Gastroesophageal sphincter (tissue), 4 donors: ENCODE results near the gene CD2. TPM values are rescaled to one million over a fixed set of nuclear protein-coding genes. Genes with fewer than 3 reads are reported as not detected.

Source experiments
- ATAC-seq: fragments of 150-250 bp; one replicate; pipeline ENCODE4 v1.9.1; 2016; ENCODE audit warnings: mild to moderate bottlenecking, moderate library complexity
- H3K27ac ChIP-seq, 4 donors: fragments of 200-600 bp; sonication (generic) in 3 of 4; 1 replicate in 3 of 4; 2 replicates in 1 of 4; pipeline ENCODE4 v1.5.1; 2016 to 2019
- H3K27me3 ChIP-seq: fragments of 200-600 bp; sonication (generic); one replicate; pipeline ENCODE4 v1.5.1; 2019
- H3K36me3 ChIP-seq, 2 donors: fragments of 200-600 bp; sonication (generic); one replicate each; pipeline ENCODE4 v1.5.1; 2019; ENCODE audit warnings: control low read depth in 1 of 2
- H3K4me1 ChIP-seq, 3 donors: fragments of 200-600 bp; sonication (generic); 1 replicate in 2 of 3; 2 replicates in 1 of 3; pipeline ENCODE4 v1.5.1; 2016 to 2019; ENCODE audit warnings: control low read depth in 2 of 3
- H3K4me3 ChIP-seq, 2 donors: fragments of 200-600 bp; sonication (generic); one replicate each; pipeline ENCODE4 v1.5.1; 2019; ENCODE audit warnings: mild to moderate bottlenecking in 1 of 2, moderate library complexity in 1 of 2
- H3K9me3 ChIP-seq, 3 donors: fragments of 200-600 bp; sonication (generic); one replicate each; pipeline ENCODE4 v1.5.1; 2017 to 2019; ENCODE audit warnings: control low read depth in 2 of 3
- EP300 ChIP-seq: sonication (generic); formaldehyde crosslinking; IDR thresholded peaks from one replicate; pipeline ENCODE4 v1.6.1; 2017; ENCODE audit warnings: antibody characterized with exemption, mild to moderate bottlenecking
- POLR2A ChIP-seq, 2 donors: fragments of 450-650 bp; IDR thresholded peaks; one replicate each; pipeline ENCODE4 v1.6.1; 2017; ENCODE audit warnings: antibody characterized with exemption in 2 of 2, mild to moderate bottlenecking in 2 of 2, moderate library complexity in 1 of 2
- POLR2AphosphoS5 ChIP-seq: sonication (generic); formaldehyde crosslinking; IDR thresholded peaks from one replicate; pipeline ENCODE4 v1.6.1; 2017; ENCODE audit warnings: antibody characterized with exemption
- WGBS, 2 donors: methylation state at CpG; one replicate each; pipeline ENCODE4 v1.1.5; 2018; ENCODE audit warnings: low coverage in 1 of 2; 5-methylcytosine and 5-hydroxymethylcytosine counted together
- total RNA-seq, 4 donors: library from RNA; depleted of rRNA; stranded (reverse); fragments of >200 nt; gene quantifications; one replicate each; pipeline ENCODE4 v1.1.0, GENCODE V29; 2016
- TF ChIP-seq, protein P1 (sequence below), 4 experiments: fragments of 200-600 bp in 2 of 4; fragments of 450-650 bp in 2 of 4; sonication (generic) in 1 of 4; IDR thresholded peaks; one replicate each; pipeline ENCODE4 v1.5.1; 2017 to 2019; ENCODE audit warnings: antibody characterized with exemption in 4 of 4, mild to moderate bottlenecking in 2 of 4, moderate library complexity in 2 of 4

Gene CD2
- total RNA-seq, 4 donors from 2014 or later, result 1.1 to 1.8 (median 1.2) TPM; not detected in 1

DNA sequence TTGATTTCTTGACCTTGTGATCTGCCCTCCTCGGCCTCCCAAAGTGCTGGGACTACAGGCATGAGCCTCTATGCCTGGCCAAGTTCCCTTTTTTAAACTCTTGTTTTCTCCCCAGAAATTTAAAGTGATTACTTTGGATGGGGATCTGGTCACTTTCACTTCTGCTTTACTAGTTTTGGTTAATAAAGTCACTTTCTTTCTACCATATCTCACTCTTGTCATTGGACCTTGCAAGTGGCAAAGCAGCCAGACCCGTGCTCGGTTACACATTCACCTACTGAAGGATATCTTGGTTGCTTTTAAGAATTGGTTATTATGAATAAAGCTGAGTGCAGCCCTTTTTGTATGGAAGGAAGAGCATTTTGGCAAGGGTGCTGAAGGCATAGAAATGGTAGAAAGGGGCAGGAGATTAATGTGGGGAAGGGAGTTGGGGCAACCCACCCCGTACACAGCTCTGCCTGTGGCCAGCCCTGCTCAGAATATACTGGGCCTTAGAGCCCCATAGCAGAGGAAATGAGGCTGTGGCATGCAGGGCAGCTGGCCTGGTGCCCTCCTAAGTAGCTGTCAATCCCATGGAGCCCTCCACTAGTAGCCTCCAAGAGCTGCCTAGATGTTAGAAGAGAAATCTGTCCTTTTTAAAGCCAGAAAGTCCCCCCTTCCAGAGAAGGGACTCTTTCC is 40.7 kb downstream of the CD2 start:
- Histone ChIP-seq H3K27me3 (peaks cover 30% of the 10 kb centered on the region), H3K9me3 (no peaks in the 10 kb centered on the region), H3K27ac (no peak overlapping the region), H3K4me3 (no peak overlapping the region), H3K4me1 (no peaks in the 10 kb centered on the region), H3K36me3 (no peaks in the 10 kb centered on the region)
- TF ChIP-seq POLR2AphosphoS5 (no peak), EP300 (no peak), POLR2A (IDR thresholded peaks at IDR 0.05) (no peak)
- TF ChIP-seq, protein P1, sequence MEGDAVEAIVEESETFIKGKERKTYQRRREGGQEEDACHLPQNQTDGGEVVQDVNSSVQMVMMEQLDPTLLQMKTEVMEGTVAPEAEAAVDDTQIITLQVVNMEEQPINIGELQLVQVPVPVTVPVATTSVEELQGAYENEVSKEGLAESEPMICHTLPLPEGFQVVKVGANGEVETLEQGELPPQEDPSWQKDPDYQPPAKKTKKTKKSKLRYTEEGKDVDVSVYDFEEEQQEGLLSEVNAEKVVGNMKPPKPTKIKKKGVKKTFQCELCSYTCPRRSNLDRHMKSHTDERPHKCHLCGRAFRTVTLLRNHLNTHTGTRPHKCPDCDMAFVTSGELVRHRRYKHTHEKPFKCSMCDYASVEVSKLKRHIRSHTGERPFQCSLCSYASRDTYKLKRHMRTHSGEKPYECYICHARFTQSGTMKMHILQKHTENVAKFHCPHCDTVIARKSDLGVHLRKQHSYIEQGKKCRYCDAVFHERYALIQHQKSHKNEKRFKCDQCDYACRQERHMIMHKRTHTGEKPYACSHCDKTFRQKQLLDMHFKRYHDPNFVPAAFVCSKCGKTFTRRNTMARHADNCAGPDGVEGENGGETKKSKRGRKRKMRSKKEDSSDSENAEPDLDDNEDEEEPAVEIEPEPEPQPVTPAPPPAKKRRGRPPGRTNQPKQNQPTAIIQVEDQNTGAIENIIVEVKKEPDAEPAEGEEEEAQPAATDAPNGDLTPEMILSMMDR (IDR thresholded peaks at IDR 0.05), result no peak
- ATAC-seq, result no peak
- 71 to 92% methylated on average over 2 of the region's 4 CpGs for WGBS, 2 donors

DNA sequence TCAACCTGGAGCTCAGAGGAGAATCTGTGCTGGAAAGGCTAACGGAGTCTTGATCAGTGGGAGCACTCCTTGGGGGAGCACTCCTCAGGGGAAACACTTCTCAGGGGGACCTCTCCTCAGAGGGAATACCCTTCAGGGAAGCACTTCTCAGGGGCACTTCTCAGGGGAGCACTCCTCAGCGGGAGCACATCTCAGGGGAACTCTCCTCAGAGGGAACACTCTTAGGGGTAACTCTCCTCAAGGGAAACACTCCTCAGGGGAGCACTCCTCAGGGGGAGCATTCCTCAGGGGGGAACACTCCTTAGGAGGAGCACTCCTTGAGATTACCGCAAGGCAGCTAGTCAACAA is 41.2 kb downstream of the CD2 start:
- H3K36me3 ChIP-seq, result no peaks in the 10 kb centered on the region
- H3K4me1 ChIP-seq, result no peaks in the 10 kb centered on the region
- TF ChIP-seq, protein P1 (IDR thresholded peaks at IDR 0.05), result no peak
- TF ChIP-seq POLR2AphosphoS5 (no peak), POLR2A (IDR thresholded peaks at IDR 0.05) (no peak), EP300 (no peak)
- no peak for ATAC-seq
- 100% methylated on average over 1 of the region's 3 CpGs; no CpG with 5 or more reads in 1 of the 2 donors for WGBS, 2 donors
- H3K27ac ChIP-seq, result no peak overlapping the region
- H3K27me3 ChIP-seq, result peaks cover 30% of the 10 kb centered on the region
- H3K4me3 ChIP-seq, result no peak overlapping the region
- H3K9me3 ChIP-seq, result no peaks in the 10 kb centered on the region

- TF ChIP-seq POLR2AphosphoS5, result no peak
- TF ChIP-seq, protein P1 (IDR thresholded peaks at IDR 0.05), result no peak
- no peak for TF ChIP-seq EP300
- TF ChIP-seq POLR2A (IDR thresholded peaks at IDR 0.05), result no peak
- no peaks in the 10 kb centered on the region for H3K27me3 ChIP-seq
- 69% methylated on average over 2 of the region's 2 CpGs; no CpG with 5 or more reads in 1 of the 2 donors for WGBS, 2 donors
- H3K27ac ChIP-seq, result no peak overlapping the region
- no peaks in the 10 kb centered on the region for H3K36me3 ChIP-seq
- no peak for ATAC-seq
- H3K9me3 ChIP-seq, result no peaks in the 10 kb centered on the region
- no peak overlapping the region for H3K4me3 ChIP-seq
- no peaks in the 10 kb centered on the region for H3K4me1 ChIP-seq
These were observed 50.5 kb downstream of the CD2 start for GRCh38 chr1:116804736-116805135.

GRCh38 chr1:116805398-116805797 is 51.2 kb downstream of the CD2 start:
- WGBS, 2 donors, result 70 to 71% methylated on average over 2 of the region's 2 CpGs
- no peak overlapping the region for H3K4me3 ChIP-seq
- no peaks in the 10 kb centered on the region for H3K27me3 ChIP-seq
- no peak for ATAC-seq
- no peaks in the 10 kb centered on the region for H3K36me3 ChIP-seq
- TF ChIP-seq POLR2AphosphoS5 (no peak), POLR2A (IDR thresholded peaks at IDR 0.05) (no peak)
- TF ChIP-seq, protein P1 (IDR thresholded peaks at IDR 0.05), result no peak
- no peak overlapping the region for H3K27ac ChIP-seq
- H3K4me1 ChIP-seq, result no peaks in the 10 kb centered on the region
- H3K9me3 ChIP-seq, result no peaks in the 10 kb centered on the region

- Histone ChIP-seq H3K27ac (no peak overlapping the region), H3K27me3 (no peaks in the 10 kb centered on the region), H3K4me1 (no peaks in the 10 kb centered on the region), H3K4me3 (no peak overlapping the region), H3K36me3 (no peaks in the 10 kb centered on the region), H3K9me3 (no peaks in the 10 kb centered on the region)
- TF ChIP-seq EP300 (no peak), POLR2AphosphoS5 (no peak), POLR2A (IDR thresholded peaks at IDR 0.05) (no peak)
- TF ChIP-seq, protein P1 (IDR thresholded peaks at IDR 0.05), result no peak
- no peak for ATAC-seq
- 67 to 91% methylated on average over 1 of the region's 1 CpG for WGBS, 2 donors
These were observed 52.0 kb downstream of the CD2 start for GRCh38 chr1:116806245-116806644.
